HCT116 (cell line): ENCODE results near the gene DCTN1. TPM values are rescaled to one million over a fixed set of nuclear protein-coding genes. Genes with fewer than 3 reads are reported as not detected.

Experiments used
- ATAC-seq: fragments of 200-7000 bp; cut with Tn5 transposase; 2 replicates; pipeline ENCODE4 v1.9.1; 2020; ENCODE audit warnings: mild to moderate bottlenecking, moderate library complexity
- BruUV-seq: library from RNA; stranded (reverse); fragments of 400-500 nt; replicated peaks from 2 replicates; lab custom pipeline; 2021; lab: Mats Ljungman, UMichigan
- CTCF ChIA-PET: fragments of 300-600 bp; sonication (Branson Sonifier 250); formaldehyde crosslinking; loops from one replicate; lab custom pipeline; 2021; ENCODE audit warnings: antibody characterized with exemption; lab: Charles Lee
- POLR2A ChIA-PET: fragments of 300-600, 350-600 bp; sonication (Branson Sonifier 250); formaldehyde crosslinking; loops from one replicate; lab custom pipeline; 2021; ENCODE audit warnings: antibody characterized with exemption; lab: Charles Lee
- RAD21 ChIA-PET, 2 experiments: fragments of 300-600 bp; sonication (Branson Sonifier 250); formaldehyde crosslinking; loops; one replicate each; lab custom pipeline; 2023; ENCODE audit warnings: low total read pairs in 2 of 2; ENCODE audit not compliant: uncharacterized antibody in 2 of 2, unreplicated experiment in 2 of 2, low non-redundant PET in 1 of 2; lab: Charles Lee
- DNase-seq: peaks from one replicate; pipeline ENCODE4 v3.0.0-alpha.2; 2010; ENCODE audit warnings: low read depth, low spot score
- H2AFZ ChIP-seq: fragments of 200-600 bp; shearing (Covaris generic), sonication (generic); 2 replicates; pipeline ENCODE4 v1.6.1; 2017; ENCODE audit warnings: low read depth, mixed run types, mixed read lengths, antibody characterized with exemption, low read length; ENCODE audit not compliant: poor library complexity, severe bottlenecking
- H3K27ac ChIP-seq: 2 replicates; pipeline ENCODE4 v1.5.1; 2012; ENCODE audit warnings: low read depth, low read length
- H3K27me3 ChIP-seq: fragments of 200-600 bp; sonication (generic); 2 replicates; pipeline ENCODE4 v1.6.1; 2016; ENCODE audit warnings: mixed run types, low read length, mixed read lengths; ENCODE audit not compliant: insufficient read depth
- H3K36me3 ChIP-seq, 2 experiments: fragments of 200-500 bp in 1 of 2; fragments of 200-600 bp in 1 of 2; sonication (Bioruptor generic) in 1 of 2; sonication (generic) in 1 of 2; 2 replicates each; pipeline versions ENCODE4 v1.5.1 to v1.6.1; 2014 to 2016; ENCODE audit warnings: low read length in 2 of 2, inconsistent platforms in 1 of 2, mixed read lengths in 1 of 2, mixed run types in 1 of 2; ENCODE audit not compliant: insufficient read depth in 2 of 2, control insufficient read depth in 1 of 2
- H3K4me1 ChIP-seq, 2 experiments: fragments of 200-600 bp in 1 of 2; sonication (generic) in 1 of 2; 2 replicates each; pipeline versions ENCODE4 v1.5.1 to v1.6.1; 2012 to 2017; ENCODE audit warnings: low read length in 2 of 2, inconsistent platforms in 1 of 2, mild to moderate bottlenecking in 1 of 2, mixed read lengths in 1 of 2, mixed run types in 1 of 2, moderate library complexity in 1 of 2; ENCODE audit not compliant: insufficient read depth in 2 of 2, control insufficient read depth in 1 of 2
- H3K4me2 ChIP-seq: fragments of 200-600 bp; sonication (generic); 2 replicates; pipeline ENCODE4 v1.6.1; 2017; ENCODE audit warnings: mixed run types, low read length, mixed read lengths
- H3K4me3 ChIP-seq, 2 experiments: fragments of 200-600 bp in 1 of 2; sonication (generic) in 1 of 2; replicated peaks in 1 of 2; 2 replicates each; pipeline ENCODE4 v1.5.1; 2011 to 2016; ENCODE audit warnings: low read length in 2 of 2, control low read depth in 1 of 2, low read depth in 1 of 2, mild to moderate bottlenecking in 1 of 2, mixed read lengths in 1 of 2, mixed run types in 1 of 2
- H3K79me2 ChIP-seq: fragments of 200-600 bp; sonication (generic); 2 replicates; pipeline ENCODE4 v1.6.1; 2017; ENCODE audit warnings: mild to moderate bottlenecking, mixed run types, low read length, moderate library complexity, mixed read lengths; ENCODE audit not compliant: insufficient read depth
- H3K9ac ChIP-seq: fragments of 200-600 bp; sonication (generic); 2 replicates; pipeline ENCODE4 v1.6.1; 2016; ENCODE audit warnings: low read length, mixed read lengths
- H3K9me2 ChIP-seq: fragments of 200-600 bp; sonication (generic), shearing (Covaris generic); 2 replicates; pipeline ENCODE4 v1.6.1; 2017; ENCODE audit warnings: mixed run types, mild to moderate bottlenecking, moderate library complexity; ENCODE audit not compliant: insufficient read depth
- H3K9me3 ChIP-seq, 2 experiments: fragments of 200-500 bp in 1 of 2; fragments of 200-600 bp in 1 of 2; sonication (Bioruptor generic) in 1 of 2; sonication (generic) in 1 of 2; 2 replicates each; pipeline ENCODE4 v1.6.1; 2014 to 2017; ENCODE audit warnings: low read length in 2 of 2, mixed read lengths in 2 of 2, inconsistent platforms in 1 of 2, low read depth in 1 of 2, mild to moderate bottlenecking in 1 of 2, mixed run types in 1 of 2, moderate library complexity in 1 of 2; ENCODE audit not compliant: control insufficient read depth in 1 of 2, insufficient read depth in 1 of 2
- H4K20me1 ChIP-seq: fragments of 200-600 bp; sonication (generic), shearing (Covaris generic); 2 replicates; pipeline ENCODE4 v1.6.1; 2017; ENCODE audit warnings: mixed run types, mild to moderate bottlenecking, moderate library complexity; ENCODE audit not compliant: insufficient read depth
- CBX3 ChIP-seq: IDR thresholded peaks from 2 replicates; pipeline ENCODE4 v1.6.1; 2012; ENCODE audit warnings: low read depth
- CEBPB ChIP-seq: IDR thresholded peaks from 2 replicates; pipeline ENCODE4 v1.6.1; 2012; ENCODE audit warnings: low read depth
- ELF1 ChIP-seq: IDR thresholded peaks from 2 replicates; pipeline ENCODE4 v1.6.1; 2012; ENCODE audit warnings: low read depth, borderline replicate concordance
- EZH2phosphoT487 ChIP-seq: fragments of 200-600 bp; IDR thresholded peaks from 2 replicates; pipeline ENCODE4 v1.6.1; 2018; ENCODE audit warnings: antibody characterized with exemption, borderline replicate concordance
- FOSL1 ChIP-seq: IDR thresholded peaks from 2 replicates; pipeline ENCODE4 v1.6.1; 2012; ENCODE audit warnings: low read depth
- MAX ChIP-seq: IDR thresholded peaks from 2 replicates; pipeline ENCODE4 v1.6.1; 2012
- POLR2AphosphoS5 ChIP-seq: IDR thresholded peaks from 2 replicates; pipeline ENCODE4 v1.6.1; 2011; ENCODE audit warnings: mild to moderate bottlenecking, low read depth, low read length, moderate library complexity
- RAD21 ChIP-seq: IDR thresholded peaks from 2 replicates; pipeline ENCODE4 v1.6.1; 2012; ENCODE audit warnings: low read depth, mild to moderate bottlenecking
- REST ChIP-seq: IDR thresholded peaks from 2 replicates; pipeline ENCODE4 v1.6.1; 2012; ENCODE audit warnings: low read depth
- SIN3A ChIP-seq: IDR thresholded peaks from 2 replicates; pipeline ENCODE4 v1.6.1; 2012; ENCODE audit warnings: low read depth
- SP1 ChIP-seq: IDR thresholded peaks from 2 replicates; pipeline ENCODE4 v1.6.1; 2012; ENCODE audit warnings: low read depth
- SRF ChIP-seq: IDR thresholded peaks from 2 replicates; pipeline ENCODE4 v1.6.1; 2012; ENCODE audit warnings: low read depth
- TCF7L2 ChIP-seq: IDR thresholded peaks from 2 replicates; pipeline ENCODE4 v1.7.0; 2011; ENCODE audit warnings: borderline replicate concordance, inconsistent platforms; ENCODE audit not compliant: insufficient read depth, insufficient read length; ENCODE audit errors: extremely low read depth
- YY1 ChIP-seq: IDR thresholded peaks from 2 replicates; pipeline ENCODE4 v1.6.1; 2011; ENCODE audit warnings: low read length, low read depth, moderate library complexity, mild to moderate bottlenecking; ENCODE audit not compliant: insufficient replicate concordance; ENCODE audit errors: extremely low read depth
- ZNF274 ChIP-seq: fragments of 200-500 bp; sonication (Bioruptor generic); IDR thresholded peaks from 2 replicates; pipeline ENCODE4 v1.6.1; 2014; ENCODE audit warnings: mild to moderate bottlenecking, low read depth, low read length, inconsistent platforms
- intact Hi-C: fragments of 100-400 bp; cut with micrococcal nuclease; formaldehyde crosslinking; loops from 2 replicates; pipeline ENCODE4 v1.10.0; 2022
- total RNA-seq: library from RNA; stranded (reverse); gene quantifications from one replicate; pipeline ENCODE4 v1.2.1, GENCODE V29; 2021; ENCODE audit not compliant: unreplicated experiment
- TF ChIP-seq, protein P1 (sequence below): IDR thresholded peaks from 2 replicates; pipeline ENCODE4 v1.6.1; 2012
- TF ChIP-seq, protein P2 (sequence below), 3 experiments: fragments of 200-600 bp in 1 of 3; sonication (generic) in 1 of 3; IDR thresholded peaks in 2 of 3; conservative IDR thresholded peaks in 1 of 3; 2 replicates each; pipeline ENCODE4 v1.5.1; 2012 to 2017; ENCODE audit warnings: low read depth in 2 of 3, low read length in 2 of 3, antibody characterized with exemption in 1 of 3, borderline replicate concordance in 1 of 3, control low read depth in 1 of 3, mild to moderate bottlenecking in 1 of 3, mixed read lengths in 1 of 3, mixed run types in 1 of 3, moderate library complexity in 1 of 3; ENCODE audit not compliant: insufficient read depth in 1 of 3

DCTN1 gene
- total RNA-seq, 1 experiment from 2014 or later, result 129 TPM

DNA sequence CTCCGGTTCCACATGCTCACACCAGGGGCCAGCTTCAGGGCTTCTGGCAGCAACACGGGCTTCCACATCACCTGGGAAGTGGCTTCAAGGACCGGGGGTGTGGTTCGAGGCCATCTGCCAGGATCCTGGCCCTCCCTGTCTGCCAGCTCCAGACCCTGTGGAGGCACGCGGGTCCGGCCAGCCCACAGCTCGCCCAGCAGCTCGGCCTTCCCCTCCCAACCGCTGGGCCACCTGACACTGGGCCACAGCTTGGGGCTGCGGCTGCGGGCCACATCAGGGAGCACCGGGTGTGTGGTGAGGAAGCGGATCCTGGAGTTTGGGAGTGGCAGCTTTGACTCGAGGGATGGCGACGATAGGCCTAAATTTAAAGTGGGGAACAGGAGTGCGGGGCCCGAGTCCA, 34.3 kb upstream of the DCTN1 start:
- Histone ChIP-seq H3K4me3 (no peak overlapping the region), H3K9me2 (no peaks in the 10 kb centered on the region), H4K20me1 (no peaks in the 10 kb centered on the region), H3K27ac (no peak overlapping the region), H3K4me1 (no peaks in the 10 kb centered on the region), H2AFZ (no peak overlapping the region), H3K79me2 (no peaks in the 10 kb centered on the region), H3K9me3 (no peaks in the 10 kb centered on the region), H3K4me2 (no peak overlapping the region), H3K9ac (no peak overlapping the region), H3K27me3 (no peaks in the 10 kb centered on the region), H3K36me3 (no peaks in the 10 kb centered on the region)
- TF ChIP-seq ZNF274 (no peak), TCF7L2 (no peak), SRF (no peak), EZH2phosphoT487 (no peak), SP1 (no peak), REST (no peak), CBX3 (no peak), ELF1 (no peak), POLR2AphosphoS5 (no peak), RAD21 (no peak), YY1 (no peak), SIN3A (no peak), CEBPB (no peak), FOSL1 (no peak), MAX (no peak)
- TF ChIP-seq, protein P1, sequence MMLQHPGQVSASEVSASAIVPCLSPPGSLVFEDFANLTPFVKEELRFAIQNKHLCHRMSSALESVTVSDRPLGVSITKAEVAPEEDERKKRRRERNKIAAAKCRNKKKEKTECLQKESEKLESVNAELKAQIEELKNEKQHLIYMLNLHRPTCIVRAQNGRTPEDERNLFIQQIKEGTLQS, result no peak
- TF ChIP-seq, protein P2, sequence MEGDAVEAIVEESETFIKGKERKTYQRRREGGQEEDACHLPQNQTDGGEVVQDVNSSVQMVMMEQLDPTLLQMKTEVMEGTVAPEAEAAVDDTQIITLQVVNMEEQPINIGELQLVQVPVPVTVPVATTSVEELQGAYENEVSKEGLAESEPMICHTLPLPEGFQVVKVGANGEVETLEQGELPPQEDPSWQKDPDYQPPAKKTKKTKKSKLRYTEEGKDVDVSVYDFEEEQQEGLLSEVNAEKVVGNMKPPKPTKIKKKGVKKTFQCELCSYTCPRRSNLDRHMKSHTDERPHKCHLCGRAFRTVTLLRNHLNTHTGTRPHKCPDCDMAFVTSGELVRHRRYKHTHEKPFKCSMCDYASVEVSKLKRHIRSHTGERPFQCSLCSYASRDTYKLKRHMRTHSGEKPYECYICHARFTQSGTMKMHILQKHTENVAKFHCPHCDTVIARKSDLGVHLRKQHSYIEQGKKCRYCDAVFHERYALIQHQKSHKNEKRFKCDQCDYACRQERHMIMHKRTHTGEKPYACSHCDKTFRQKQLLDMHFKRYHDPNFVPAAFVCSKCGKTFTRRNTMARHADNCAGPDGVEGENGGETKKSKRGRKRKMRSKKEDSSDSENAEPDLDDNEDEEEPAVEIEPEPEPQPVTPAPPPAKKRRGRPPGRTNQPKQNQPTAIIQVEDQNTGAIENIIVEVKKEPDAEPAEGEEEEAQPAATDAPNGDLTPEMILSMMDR (IDR thresholded peaks at IDR 0.05 in 2 of 3, conservative IDR thresholded peaks at IDR 0.05 in 1 of 3; ENCODE audit: borderline replicate concordance in 1 of 3, insufficient read depth in 1 of 3, low read depth in 2 of 3, low read length in 2 of 3), result no peak
- no peak for DNase-seq
- ATAC-seq, result no peak
- intact Hi-C loops, result no loop called here
- RAD21 ChIA-PET, result no interaction called here
- POLR2A ChIA-PET, result no interaction called here
- CTCF ChIA-PET, result no interaction called here
- BruUV-seq, result no TSS peak
